ENCODE data around the gene FHOD3.
"Not testable (repeated sequence)": the region's sequence is repeated elsewhere in the genome, so short reads cannot be mapped to it uniquely, and the experiment has no call there.

FHOD3 gene

DNA sequence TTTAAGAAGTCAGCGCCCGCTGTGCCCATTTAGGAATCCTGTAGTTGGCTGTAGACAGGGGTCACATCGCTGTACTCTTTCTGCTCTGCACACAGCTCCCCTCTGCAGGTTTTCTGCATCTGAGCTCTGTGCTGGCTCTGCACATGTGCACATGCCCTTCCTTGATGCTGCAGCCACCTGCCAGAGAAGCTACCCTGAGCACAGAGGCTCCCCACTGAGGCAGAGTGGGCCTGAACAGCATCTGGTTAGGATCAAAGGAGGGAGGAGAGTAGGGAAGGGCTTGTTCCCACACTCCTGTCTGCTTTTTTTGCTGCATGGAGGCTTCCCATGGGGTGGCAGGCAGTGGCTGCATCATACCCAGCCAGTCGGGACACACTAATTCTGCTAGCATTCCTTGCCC is 238.9 kb downstream of the FHOD3 start:
- no peaks in the 10 kb centered on the region for H3K27me3 ChIP-seq (ENCODE audit: insufficient read depth, low read length)
- no peak overlapping the region for H3K27ac ChIP-seq (ENCODE audit: low read depth, low read length)
- no peaks in the 10 kb centered on the region for H3K36me3 ChIP-seq (ENCODE audit: insufficient read depth, low read length)
- no peaks in the 10 kb centered on the region for H3K79me2 ChIP-seq (ENCODE audit: control insufficient read depth, insufficient read depth, low read length, unreplicated experiment)
- H3K4me3 ChIP-seq (ENCODE audit: low read depth, low read length) = no peak overlapping the region
- no peaks in the 10 kb centered on the region for H3K4me1 ChIP-seq (ENCODE audit: control insufficient read depth, insufficient read depth, low read length, unreplicated experiment)
- H2AFZ ChIP-seq (ENCODE audit: low read length, unreplicated experiment) = no peak overlapping the region

DNA sequence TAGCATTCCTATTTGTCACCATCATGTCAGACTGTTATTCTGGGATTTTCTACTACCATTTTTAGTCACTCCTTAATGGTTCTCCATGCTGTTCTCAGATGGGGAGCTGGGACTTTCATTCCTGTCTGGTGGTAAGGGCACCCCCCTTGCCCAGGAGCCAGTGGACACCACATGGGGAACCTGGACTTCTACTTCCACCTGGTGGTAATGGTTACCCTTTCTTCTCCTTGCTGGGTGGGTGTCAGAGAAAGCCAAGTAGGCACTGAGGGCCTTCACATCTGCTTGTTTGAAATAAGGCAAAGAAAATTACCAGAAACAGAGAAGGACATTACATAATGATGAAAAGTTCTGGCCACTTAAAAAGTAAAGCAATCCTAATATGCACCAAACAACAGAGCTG is 239.8 kb downstream of the FHOD3 start:
- Histone ChIP-seq H3K79me2 (ENCODE audit: control insufficient read depth, insufficient read depth, low read length, unreplicated experiment) (no peaks in the 10 kb centered on the region), H3K4me3 (ENCODE audit: low read depth, low read length) (no peak overlapping the region), H3K27ac (ENCODE audit: low read depth, low read length) (no peak overlapping the region), H3K4me1 (ENCODE audit: control insufficient read depth, insufficient read depth, low read length, unreplicated experiment) (no peaks in the 10 kb centered on the region), H2AFZ (ENCODE audit: low read length, unreplicated experiment) (no peak overlapping the region), H3K36me3 (ENCODE audit: insufficient read depth, low read length) (no peaks in the 10 kb centered on the region), H3K27me3 (ENCODE audit: insufficient read depth, low read length) (no peaks in the 10 kb centered on the region)

DNA sequence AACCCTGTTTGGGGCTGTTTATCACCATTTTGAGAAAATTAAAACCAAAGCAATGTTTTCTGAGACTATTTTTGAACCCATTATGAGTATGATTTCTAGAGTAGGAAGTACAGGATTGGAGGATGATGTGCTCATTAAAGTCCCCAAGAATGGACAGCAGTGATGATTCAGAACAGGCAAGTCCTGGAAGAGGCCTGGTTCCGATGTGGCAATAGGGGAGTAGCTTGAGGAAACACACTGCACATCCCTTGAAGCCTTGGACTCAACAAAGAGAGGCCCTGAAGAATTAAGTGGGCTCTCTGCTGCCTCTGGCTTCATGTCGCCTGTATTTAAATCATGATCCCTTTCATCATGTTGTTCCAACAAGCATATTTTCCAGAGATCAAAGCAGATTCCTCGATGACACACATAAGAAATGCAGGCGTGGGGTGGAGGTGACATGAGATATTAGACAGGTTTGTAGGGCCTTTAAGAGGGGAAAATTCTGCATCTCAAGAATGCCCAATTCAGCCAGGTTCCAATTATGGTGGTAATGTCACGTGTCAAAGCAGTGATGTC is 242.2 kb downstream of the FHOD3 start:
- Histone ChIP-seq H3K36me3 (ENCODE audit: insufficient read depth, low read length) (no peaks in the 10 kb centered on the region), H3K4me1 (ENCODE audit: control insufficient read depth, insufficient read depth, low read length, unreplicated experiment) (no peaks in the 10 kb centered on the region), H3K4me3 (ENCODE audit: low read depth, low read length) (no peak overlapping the region), H3K27ac (ENCODE audit: low read depth, low read length) (no peak overlapping the region), H3K27me3 (ENCODE audit: insufficient read depth, low read length) (no peaks in the 10 kb centered on the region), H3K79me2 (ENCODE audit: control insufficient read depth, insufficient read depth, low read length, unreplicated experiment) (no peaks in the 10 kb centered on the region), H2AFZ (ENCODE audit: low read length, unreplicated experiment) (no peak overlapping the region)

GRCh38 chr18:36543030-36543429 is 245.5 kb downstream of the FHOD3 start:
- Histone ChIP-seq H3K27ac (ENCODE audit: low read depth, low read length) (no peak overlapping the region), H3K36me3 (ENCODE audit: insufficient read depth, low read length) (no peaks in the 10 kb centered on the region), H3K4me1 (ENCODE audit: control insufficient read depth, insufficient read depth, low read length, unreplicated experiment) (no peaks in the 10 kb centered on the region), H3K79me2 (ENCODE audit: control insufficient read depth, insufficient read depth, low read length, unreplicated experiment) (no peaks in the 10 kb centered on the region), H3K27me3 (ENCODE audit: insufficient read depth, low read length) (no peaks in the 10 kb centered on the region), H2AFZ (ENCODE audit: low read length, unreplicated experiment) (no peak overlapping the region), H3K4me3 (ENCODE audit: low read depth, low read length) (no peak overlapping the region)

- Histone ChIP-seq H3K79me2 (ENCODE audit: control insufficient read depth, insufficient read depth, low read length, unreplicated experiment) (no peaks in the 10 kb centered on the region), H3K4me1 (ENCODE audit: control insufficient read depth, insufficient read depth, low read length, unreplicated experiment) (no peaks in the 10 kb centered on the region), H3K27me3 (ENCODE audit: insufficient read depth, low read length) (no peaks in the 10 kb centered on the region), H2AFZ (ENCODE audit: low read length, unreplicated experiment) (no peak overlapping the region), H3K27ac (ENCODE audit: low read depth, low read length) (no peak overlapping the region), H3K4me3 (ENCODE audit: low read depth, low read length) (no peak overlapping the region), H3K36me3 (ENCODE audit: insufficient read depth, low read length) (no peaks in the 10 kb centered on the region)
Observed at GRCh38 chr18:36543991-36544725, 246.6 kb downstream of the FHOD3 start.

DNA sequence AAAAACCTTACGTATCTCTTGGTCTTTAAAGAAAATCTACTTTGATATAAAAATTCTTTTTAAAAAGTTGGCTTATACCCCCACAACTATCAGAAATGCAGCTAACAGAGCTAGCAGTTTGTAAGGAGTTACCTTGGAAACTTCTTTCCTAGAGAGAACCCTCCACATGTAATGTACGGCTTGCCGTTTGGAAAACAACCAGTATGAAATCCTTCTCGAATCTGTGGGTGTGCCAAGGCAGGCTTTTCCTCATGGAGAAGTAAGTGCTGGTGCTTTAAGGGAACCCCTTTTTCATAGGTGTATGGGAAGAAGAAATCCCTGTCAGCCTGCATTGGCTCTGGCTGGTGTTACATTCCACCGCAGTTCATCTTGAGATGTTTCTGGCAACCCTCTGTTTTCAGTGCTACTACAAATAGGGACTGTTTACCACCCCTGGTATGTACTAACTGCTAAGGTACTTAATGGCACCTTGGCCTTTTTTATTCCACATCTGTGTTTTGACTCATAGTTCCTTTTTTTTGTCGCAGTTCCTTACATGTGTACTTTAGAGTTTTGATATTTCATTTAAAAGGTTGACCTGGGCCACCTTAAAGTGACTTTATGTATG is 248.4 kb downstream of the FHOD3 start:
- H2AFZ ChIP-seq (ENCODE audit: low read length, unreplicated experiment) = no peak overlapping the region
- H3K27me3 ChIP-seq (ENCODE audit: insufficient read depth, low read length) = no peaks in the 10 kb centered on the region
- no peaks in the 10 kb centered on the region for H3K36me3 ChIP-seq (ENCODE audit: insufficient read depth, low read length)
- H3K79me2 ChIP-seq (ENCODE audit: control insufficient read depth, insufficient read depth, low read length, unreplicated experiment) = no peaks in the 10 kb centered on the region
- no peaks in the 10 kb centered on the region for H3K4me1 ChIP-seq (ENCODE audit: control insufficient read depth, insufficient read depth, low read length, unreplicated experiment)
- H3K27ac ChIP-seq (ENCODE audit: low read depth, low read length) = no peak overlapping the region
- no peak overlapping the region for H3K4me3 ChIP-seq (ENCODE audit: low read depth, low read length)

DNA sequence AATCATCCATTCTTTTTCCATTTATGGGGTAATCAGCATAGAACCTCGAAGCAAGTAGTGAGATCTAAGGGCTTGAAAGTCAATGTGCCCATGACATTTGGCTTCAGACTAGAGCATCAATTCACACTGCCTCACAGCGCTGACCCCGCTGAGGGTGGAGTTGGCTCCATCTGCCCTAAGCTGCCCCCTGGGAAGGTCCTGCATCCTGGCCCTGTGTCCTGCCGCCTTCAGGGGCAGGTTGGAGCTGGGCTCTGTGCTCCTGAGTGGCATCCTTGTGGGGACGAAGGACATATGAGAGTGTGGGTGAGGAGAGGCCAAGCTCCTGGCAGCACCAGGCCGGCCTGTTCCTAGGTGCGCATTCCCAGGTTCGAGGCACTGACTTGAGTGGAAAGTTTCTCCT is 249.4 kb downstream of the FHOD3 start:
- no peak overlapping the region for H2AFZ ChIP-seq (ENCODE audit: low read length, unreplicated experiment)
- H3K27ac ChIP-seq (ENCODE audit: low read depth, low read length) = no peak overlapping the region
- H3K79me2 ChIP-seq (ENCODE audit: control insufficient read depth, insufficient read depth, low read length, unreplicated experiment) = no peaks in the 10 kb centered on the region
- no peak overlapping the region for H3K4me3 ChIP-seq (ENCODE audit: low read depth, low read length)
- H3K36me3 ChIP-seq (ENCODE audit: insufficient read depth, low read length) = no peaks in the 10 kb centered on the region
- no peaks in the 10 kb centered on the region for H3K27me3 ChIP-seq (ENCODE audit: insufficient read depth, low read length)
- no peaks in the 10 kb centered on the region for H3K4me1 ChIP-seq (ENCODE audit: control insufficient read depth, insufficient read depth, low read length, unreplicated experiment)

- Histone ChIP-seq H3K4me1 (ENCODE audit: control insufficient read depth, insufficient read depth, low read length, unreplicated experiment) (no peaks in the 10 kb centered on the region), H2AFZ (ENCODE audit: low read length, unreplicated experiment) (no peak overlapping the region), H3K36me3 (ENCODE audit: insufficient read depth, low read length) (no peaks in the 10 kb centered on the region), H3K79me2 (ENCODE audit: control insufficient read depth, insufficient read depth, low read length, unreplicated experiment) (no peaks in the 10 kb centered on the region), H3K27me3 (ENCODE audit: insufficient read depth, low read length) (no peaks in the 10 kb centered on the region), H3K4me3 (ENCODE audit: low read depth, low read length) (no peak overlapping the region), H3K27ac (ENCODE audit: low read depth, low read length) (no peak overlapping the region)
Observed at GRCh38 chr18:36547544-36547943, 250.0 kb downstream of the FHOD3 start.

GRCh38 chr18:36551274-36551673 is 253.8 kb downstream of the FHOD3 start:
- not testable (repeated sequence) for H3K27ac ChIP-seq (ENCODE audit: low read depth, low read length); H2AFZ ChIP-seq (ENCODE audit: low read length, unreplicated experiment); H3K79me2 ChIP-seq (ENCODE audit: control insufficient read depth, insufficient read depth, low read length, unreplicated experiment); H3K4me3 ChIP-seq (ENCODE audit: low read depth, low read length); H3K36me3 ChIP-seq (ENCODE audit: insufficient read depth, low read length); H3K27me3 ChIP-seq (ENCODE audit: insufficient read depth, low read length); H3K4me1 ChIP-seq (ENCODE audit: control insufficient read depth, insufficient read depth, low read length, unreplicated experiment)

DNA sequence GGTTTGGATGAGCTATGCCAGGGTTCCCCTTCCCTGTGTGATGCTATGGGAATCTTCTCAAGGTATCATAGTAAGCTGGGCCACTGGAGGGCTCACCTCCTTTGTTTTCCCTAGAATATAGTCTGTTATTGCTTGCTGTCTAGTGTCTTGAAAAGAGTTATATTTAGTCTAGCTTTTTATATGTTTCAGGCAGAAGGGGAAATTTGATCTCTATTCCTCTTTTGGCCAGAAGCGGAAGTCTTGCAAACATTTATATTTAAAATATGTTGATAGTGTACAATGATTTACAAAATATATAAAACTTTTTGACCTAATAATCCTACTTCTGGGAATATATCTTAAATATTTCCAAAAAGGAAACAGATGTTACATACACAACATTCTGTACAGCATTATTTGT is 260.7 kb downstream of the FHOD3 start:
- Histone ChIP-seq H3K4me1 (ENCODE audit: control insufficient read depth, insufficient read depth, low read length, unreplicated experiment) (no peaks in the 10 kb centered on the region), H3K4me3 (ENCODE audit: low read depth, low read length) (no peak overlapping the region), H2AFZ (ENCODE audit: low read length, unreplicated experiment) (no peak overlapping the region), H3K27me3 (ENCODE audit: insufficient read depth, low read length) (no peaks in the 10 kb centered on the region), H3K27ac (ENCODE audit: low read depth, low read length) (no peak overlapping the region), H3K36me3 (ENCODE audit: insufficient read depth, low read length) (no peaks in the 10 kb centered on the region), H3K79me2 (ENCODE audit: control insufficient read depth, insufficient read depth, low read length, unreplicated experiment) (no peaks in the 10 kb centered on the region)

Measured in ACC112 (cell line).